GM23338 (cell line): ENCODE data around the gene DNM1L.

Source experiments
- EZH2 ChIP-seq: fragments of 200-600 bp; sonication (generic); IDR thresholded peaks from one replicate; pipeline ENCODE4 v1.8.0; 2017; ENCODE audit warnings: antibody characterized with exemption, mild to moderate bottlenecking, low read depth; ENCODE audit not compliant: unreplicated experiment
- JUNB ChIP-seq: IDR thresholded peaks from one replicate; pipeline ENCODE4 v1.6.1; 2016; ENCODE audit warnings: antibody characterized with exemption; ENCODE audit not compliant: unreplicated experiment
- POLR2AphosphoS5 ChIP-seq: IDR thresholded peaks from 2 replicates; pipeline ENCODE4 v1.6.1; 2016; ENCODE audit warnings: antibody characterized with exemption, low read depth
- ZNF331 ChIP-seq: fragments of 250-450 bp; sonication (Bioruptor Pico); IDR thresholded peaks from 2 replicates; pipeline ENCODE4 v1.5.0; 2020; ENCODE audit warnings: low read depth, mild to moderate bottlenecking, moderate library complexity
- TF ChIP-seq, protein P1 (sequence below), 2 experiments: fragments of 200-600 bp in 1 of 2; sonication (generic) in 1 of 2; conservative IDR thresholded peaks; 2 replicates each; pipeline versions ENCODE4 v1.5.1 to v1.6.1; 2016 to 2017; ENCODE audit warnings: antibody characterized with exemption in 2 of 2, low read depth in 2 of 2, mild to moderate bottlenecking in 2 of 2, moderate library complexity in 1 of 2
- TF ChIP-seq, protein P2 (sequence below): IDR thresholded peaks from one replicate; pipeline ENCODE4 v1.6.1; 2018; ENCODE audit warnings: antibody characterized with exemption; ENCODE audit not compliant: unreplicated experiment

DNA sequence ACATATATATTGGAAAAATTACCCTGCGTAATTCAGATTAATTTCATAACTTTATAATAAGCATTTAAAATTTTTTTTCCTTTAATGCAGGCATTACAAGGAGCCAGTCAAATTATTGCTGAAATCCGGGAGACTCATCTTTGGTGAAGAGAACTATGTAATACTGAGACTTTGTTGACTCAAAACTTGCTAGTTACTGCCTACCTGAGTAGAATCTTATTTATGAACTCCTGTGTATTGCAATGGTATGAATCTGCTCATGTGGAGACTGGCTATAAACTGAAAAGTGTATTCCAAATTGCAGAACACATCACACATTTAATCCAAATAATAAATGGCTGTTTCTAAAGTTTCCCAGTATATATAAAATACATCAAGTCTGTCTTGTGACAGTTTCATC is 64.2 kb downstream of the DNM1L start:
- no peak for TF ChIP-seq EZH2
- no peak for TF ChIP-seq POLR2AphosphoS5
- no peak for TF ChIP-seq JUNB
- no peak for TF ChIP-seq ZNF331 (CRISPR knock-in tag)
- TF ChIP-seq, protein P1, sequence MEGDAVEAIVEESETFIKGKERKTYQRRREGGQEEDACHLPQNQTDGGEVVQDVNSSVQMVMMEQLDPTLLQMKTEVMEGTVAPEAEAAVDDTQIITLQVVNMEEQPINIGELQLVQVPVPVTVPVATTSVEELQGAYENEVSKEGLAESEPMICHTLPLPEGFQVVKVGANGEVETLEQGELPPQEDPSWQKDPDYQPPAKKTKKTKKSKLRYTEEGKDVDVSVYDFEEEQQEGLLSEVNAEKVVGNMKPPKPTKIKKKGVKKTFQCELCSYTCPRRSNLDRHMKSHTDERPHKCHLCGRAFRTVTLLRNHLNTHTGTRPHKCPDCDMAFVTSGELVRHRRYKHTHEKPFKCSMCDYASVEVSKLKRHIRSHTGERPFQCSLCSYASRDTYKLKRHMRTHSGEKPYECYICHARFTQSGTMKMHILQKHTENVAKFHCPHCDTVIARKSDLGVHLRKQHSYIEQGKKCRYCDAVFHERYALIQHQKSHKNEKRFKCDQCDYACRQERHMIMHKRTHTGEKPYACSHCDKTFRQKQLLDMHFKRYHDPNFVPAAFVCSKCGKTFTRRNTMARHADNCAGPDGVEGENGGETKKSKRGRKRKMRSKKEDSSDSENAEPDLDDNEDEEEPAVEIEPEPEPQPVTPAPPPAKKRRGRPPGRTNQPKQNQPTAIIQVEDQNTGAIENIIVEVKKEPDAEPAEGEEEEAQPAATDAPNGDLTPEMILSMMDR (conservative IDR thresholded peaks at IDR 0.05; ENCODE audit: low read depth in 2 of 2) = no peak
- TF ChIP-seq, protein P2, sequence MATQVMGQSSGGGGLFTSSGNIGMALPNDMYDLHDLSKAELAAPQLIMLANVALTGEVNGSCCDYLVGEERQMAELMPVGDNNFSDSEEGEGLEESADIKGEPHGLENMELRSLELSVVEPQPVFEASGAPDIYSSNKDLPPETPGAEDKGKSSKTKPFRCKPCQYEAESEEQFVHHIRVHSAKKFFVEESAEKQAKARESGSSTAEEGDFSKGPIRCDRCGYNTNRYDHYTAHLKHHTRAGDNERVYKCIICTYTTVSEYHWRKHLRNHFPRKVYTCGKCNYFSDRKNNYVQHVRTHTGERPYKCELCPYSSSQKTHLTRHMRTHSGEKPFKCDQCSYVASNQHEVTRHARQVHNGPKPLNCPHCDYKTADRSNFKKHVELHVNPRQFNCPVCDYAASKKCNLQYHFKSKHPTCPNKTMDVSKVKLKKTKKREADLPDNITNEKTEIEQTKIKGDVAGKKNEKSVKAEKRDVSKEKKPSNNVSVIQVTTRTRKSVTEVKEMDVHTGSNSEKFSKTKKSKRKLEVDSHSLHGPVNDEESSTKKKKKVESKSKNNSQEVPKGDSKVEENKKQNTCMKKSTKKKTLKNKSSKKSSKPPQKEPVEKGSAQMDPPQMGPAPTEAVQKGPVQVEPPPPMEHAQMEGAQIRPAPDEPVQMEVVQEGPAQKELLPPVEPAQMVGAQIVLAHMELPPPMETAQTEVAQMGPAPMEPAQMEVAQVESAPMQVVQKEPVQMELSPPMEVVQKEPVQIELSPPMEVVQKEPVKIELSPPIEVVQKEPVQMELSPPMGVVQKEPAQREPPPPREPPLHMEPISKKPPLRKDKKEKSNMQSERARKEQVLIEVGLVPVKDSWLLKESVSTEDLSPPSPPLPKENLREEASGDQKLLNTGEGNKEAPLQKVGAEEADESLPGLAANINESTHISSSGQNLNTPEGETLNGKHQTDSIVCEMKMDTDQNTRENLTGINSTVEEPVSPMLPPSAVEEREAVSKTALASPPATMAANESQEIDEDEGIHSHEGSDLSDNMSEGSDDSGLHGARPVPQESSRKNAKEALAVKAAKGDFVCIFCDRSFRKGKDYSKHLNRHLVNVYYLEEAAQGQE = no peak
